NCI-H748 (cell line): Measurements from ENCODE around the gene TBC1D24.
A peak's percentile ranks its signal among the peaks of the same experiment; 100 is the strongest.

Experiments
- DNase-seq: peaks from one replicate; lab custom pipeline; 2025; ENCODE audit not compliant: unreplicated experiment; lab: John Stamatoyannopoulos, UW

TBC1D24 gene

GRCh38 chr16:2497695-2498484 is 23.0 kb downstream of the TBC1D24 start:
- no peak for DNase-seq

- no peak for DNase-seq
Measured at GRCh38 chr16:2498531-2499253, 23.8 kb downstream of the TBC1D24 start.

- DNase-seq, result no peak
Measured at GRCh38 chr16:2499454-2499853, 24.5 kb downstream of the TBC1D24 start.

DNA sequence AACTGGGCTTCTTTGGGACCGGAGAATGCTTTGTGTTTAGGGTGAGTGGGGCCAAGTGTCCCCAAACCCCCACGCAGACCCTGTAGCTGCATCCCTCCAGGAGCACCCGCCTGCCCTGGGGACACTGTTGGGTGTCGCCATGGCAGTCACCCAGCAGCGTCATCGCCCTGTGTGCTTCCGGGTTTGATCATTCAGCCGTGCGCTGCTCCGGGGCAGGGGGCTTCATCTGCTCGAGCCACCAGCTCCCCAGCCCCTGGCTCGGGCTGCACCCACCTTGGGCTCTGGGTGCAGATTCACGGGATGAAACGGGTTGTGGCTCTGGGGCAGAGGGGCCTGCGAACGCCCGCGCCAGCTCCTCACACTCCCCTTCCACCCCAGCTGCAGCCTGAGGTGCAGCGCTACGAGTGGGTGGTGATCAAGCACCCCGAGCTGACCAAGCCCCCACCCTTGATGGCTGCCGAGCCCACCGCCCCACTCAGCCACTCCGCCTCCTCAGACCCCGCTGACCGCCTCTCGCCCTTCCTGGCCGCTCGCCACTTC is 25.0 kb downstream of the TBC1D24 start:
- DNase-seq, result no peak

GRCh38 chr16:2500430-2500917 is 25.5 kb downstream of the TBC1D24 start:
- DNase-seq, result no peak

DNA sequence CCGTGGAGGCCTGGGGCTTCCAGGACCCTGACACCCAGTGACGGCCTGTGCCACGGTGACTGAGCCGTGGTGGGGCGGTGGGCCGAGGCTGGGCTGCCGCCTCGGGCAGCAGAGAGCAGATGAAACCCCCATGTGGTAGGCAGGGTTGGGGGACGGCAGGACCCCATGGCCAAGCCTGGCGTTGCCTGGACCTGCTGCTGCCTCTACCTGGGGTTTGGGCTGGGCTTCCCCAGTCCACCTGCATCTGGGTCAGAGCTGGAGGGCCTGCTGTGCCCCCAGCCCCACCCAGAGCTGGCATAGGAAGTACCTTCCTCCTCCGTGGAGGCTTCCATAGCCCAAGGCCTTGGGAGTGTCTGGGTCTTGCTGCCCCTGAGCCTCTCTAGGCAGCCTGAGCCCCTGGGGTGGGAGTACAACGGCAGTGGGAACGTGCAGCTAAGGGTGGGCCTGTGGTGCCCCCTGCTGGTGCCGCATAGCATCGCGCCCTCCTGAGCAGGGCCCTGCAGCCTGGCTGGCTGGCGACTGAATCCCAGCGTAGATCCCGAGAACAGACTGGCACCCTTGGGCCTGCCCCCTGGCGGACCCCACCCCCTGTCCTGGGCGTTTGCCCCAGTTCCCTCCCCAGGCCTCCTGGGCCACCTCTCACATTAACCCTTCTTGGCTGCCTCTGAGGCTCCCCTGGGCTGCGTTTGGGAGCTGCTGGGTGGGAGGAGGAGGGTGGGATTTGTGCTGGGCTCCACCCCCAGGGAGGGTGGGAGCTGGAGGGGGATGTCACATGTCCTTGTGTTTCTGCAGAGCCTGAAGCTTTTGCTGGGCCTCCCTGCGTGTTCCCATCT is 26.2 kb downstream of the TBC1D24 start:
- DNase-seq, result peak; percentile 67

DNA sequence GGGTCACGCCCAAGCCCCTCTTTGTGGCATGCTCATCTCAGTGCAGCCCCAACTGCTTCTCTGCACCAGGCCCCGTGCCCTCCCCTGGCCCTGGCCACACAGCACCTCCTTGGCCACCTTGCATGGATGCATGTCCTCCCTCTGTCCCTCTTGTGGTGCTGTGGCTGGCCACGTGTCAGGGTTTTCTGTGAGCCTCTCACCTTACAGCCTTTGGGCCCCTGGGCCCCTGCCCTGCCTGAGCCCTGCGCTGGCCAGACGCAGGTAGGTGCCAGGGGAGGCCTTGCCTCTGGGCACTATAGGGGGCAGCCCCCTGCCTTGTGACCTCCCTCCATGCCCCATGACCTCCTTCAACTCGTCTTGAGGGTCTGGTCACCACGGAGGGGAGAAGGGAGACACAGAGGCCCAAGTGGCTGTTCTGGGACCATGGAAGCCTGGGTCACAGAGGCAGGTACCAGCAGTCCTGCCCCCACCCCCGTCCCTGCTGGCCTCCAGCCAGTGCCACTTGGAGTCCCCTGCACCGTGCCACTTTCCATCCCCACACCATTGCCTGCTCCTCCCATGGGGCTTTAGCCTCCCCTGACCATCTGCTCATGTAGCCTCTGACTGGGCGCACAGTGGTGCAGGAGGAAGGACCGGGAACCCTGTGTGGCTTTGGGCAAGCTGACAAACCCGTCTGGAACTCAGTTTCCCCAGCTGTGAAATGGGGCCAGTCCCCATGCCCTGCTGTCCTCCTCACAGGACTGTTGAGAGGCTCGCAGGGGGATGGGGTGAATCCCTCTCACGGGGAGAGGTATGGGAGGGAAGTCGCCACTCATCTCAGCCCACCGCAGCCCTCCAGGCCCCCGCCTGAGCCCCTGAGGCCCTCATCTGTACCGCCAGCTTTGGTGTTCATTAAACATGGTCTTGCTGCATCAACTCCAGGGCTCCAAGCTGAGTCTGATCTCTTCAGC is 27.3 kb downstream of the TBC1D24 start:
- no peak for DNase-seq

- DNase-seq, result no peak
Measured at GRCh38 chr16:2505695-2506094, 30.8 kb downstream of the TBC1D24 start.

GRCh38 chr16:2507052-2507659 is 32.2 kb downstream of the TBC1D24 start:
- no peak for DNase-seq

- no peak for DNase-seq
Measured at GRCh38 chr16:2507665-2508064, 32.7 kb downstream of the TBC1D24 start.

DNA sequence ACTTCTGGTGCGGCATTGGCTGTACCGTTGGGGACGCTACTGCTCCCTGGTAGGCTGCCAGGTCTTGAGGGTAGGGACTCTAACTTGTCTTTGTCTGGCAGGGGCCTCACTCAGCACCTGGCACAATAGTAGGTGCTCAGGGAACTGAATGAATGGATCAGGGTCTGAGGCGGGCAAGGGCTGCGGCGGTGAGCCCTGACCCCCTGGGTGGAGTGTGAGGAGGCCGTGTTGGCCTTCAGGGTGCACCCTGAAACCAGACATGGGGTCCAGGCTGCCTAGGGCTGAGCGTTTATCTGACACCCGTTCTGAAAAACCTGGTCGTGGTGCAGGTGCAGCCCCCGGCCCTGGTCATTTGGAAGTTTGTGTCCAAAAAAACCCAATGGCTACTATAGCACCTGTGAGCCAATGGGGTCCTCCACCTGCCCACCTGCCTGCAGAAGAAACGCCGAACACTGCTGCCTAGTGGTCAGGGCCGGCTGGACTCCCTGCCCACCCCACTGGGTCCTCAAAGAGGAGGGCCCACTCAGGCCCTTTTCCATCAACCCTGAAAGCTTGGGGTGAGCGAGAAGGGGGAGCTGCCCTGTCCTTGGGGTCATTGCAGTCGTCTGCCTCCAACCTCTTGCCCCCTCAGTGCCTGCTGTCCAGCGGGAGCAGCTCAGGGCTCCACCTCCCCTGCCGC is 33.9 kb downstream of the TBC1D24 start:
- DNase-seq, result no peak

GRCh38 chr16:2511128-2511800 is 36.3 kb downstream of the TBC1D24 start:
- no peak for DNase-seq

DNA sequence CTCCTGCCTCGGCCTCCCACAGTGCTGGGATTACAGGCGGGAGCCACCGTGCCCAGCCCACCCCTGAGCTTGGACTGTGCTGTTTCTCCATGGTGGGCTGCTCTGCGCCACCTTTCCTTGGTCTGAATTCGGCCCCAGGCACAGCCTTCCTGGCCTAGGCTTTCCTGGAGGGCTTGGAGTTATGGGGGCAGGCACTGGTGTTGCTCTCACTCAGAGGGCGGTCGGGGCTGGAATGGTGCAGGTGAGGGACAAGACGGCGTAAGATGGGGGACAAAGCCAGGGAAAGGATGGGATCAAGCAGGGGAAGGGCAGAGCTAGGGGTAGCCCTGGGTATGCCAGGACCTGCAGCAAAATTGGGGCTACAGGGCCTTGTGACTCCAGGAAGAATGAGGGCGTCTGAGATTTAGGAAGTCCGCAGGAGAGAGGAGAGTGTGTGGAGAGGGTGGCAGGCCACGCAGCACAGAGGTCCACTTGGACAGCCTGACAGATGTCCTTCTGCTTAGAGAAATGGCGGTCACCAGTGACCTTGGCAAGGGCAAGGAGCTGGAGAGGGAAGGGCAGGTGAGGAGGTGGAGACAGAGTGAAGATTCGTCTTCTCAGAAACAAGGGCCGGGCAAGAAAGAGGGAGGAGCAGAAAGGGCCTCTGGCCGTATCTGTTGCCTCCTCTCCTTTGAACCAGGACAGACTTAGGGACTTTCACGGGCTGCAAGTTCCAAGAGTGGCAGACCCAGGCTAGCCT is 37.2 kb downstream of the TBC1D24 start:
- DNase-seq, result no peak

DNA sequence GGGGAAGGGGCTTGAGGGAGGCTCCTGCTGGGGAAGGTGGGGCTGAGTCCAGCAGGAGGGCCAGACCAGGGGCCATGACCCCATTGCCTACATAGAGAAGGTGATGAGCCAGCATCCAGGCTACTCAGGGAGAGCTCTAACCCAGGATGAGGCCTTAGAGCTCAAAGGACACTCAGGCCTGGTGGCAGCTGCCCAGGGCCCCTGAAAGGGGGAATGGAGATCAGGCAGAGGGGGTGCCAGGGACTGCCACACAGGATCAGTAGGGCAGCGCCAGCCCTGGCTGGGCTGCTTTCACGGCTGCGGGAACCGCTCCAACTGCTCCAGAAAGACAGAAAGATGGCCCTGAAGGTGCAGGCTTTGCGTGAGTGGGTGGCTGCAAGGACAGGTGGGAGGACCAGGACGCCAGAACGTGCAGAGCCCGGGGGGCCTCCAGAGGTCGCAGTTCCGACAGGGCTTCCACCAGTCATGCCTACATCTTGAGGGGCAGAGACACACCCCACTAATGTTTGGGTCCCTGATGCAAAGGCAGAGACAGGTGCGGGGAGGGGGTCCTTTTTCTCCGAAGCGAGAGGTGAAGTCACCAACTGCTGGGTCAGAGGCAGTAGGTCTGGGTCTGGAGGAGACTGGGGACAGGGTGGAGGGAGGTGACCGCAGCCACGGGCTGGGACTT is 37.9 kb downstream of the TBC1D24 start:
- DNase-seq, result peak; percentile 25

DNA sequence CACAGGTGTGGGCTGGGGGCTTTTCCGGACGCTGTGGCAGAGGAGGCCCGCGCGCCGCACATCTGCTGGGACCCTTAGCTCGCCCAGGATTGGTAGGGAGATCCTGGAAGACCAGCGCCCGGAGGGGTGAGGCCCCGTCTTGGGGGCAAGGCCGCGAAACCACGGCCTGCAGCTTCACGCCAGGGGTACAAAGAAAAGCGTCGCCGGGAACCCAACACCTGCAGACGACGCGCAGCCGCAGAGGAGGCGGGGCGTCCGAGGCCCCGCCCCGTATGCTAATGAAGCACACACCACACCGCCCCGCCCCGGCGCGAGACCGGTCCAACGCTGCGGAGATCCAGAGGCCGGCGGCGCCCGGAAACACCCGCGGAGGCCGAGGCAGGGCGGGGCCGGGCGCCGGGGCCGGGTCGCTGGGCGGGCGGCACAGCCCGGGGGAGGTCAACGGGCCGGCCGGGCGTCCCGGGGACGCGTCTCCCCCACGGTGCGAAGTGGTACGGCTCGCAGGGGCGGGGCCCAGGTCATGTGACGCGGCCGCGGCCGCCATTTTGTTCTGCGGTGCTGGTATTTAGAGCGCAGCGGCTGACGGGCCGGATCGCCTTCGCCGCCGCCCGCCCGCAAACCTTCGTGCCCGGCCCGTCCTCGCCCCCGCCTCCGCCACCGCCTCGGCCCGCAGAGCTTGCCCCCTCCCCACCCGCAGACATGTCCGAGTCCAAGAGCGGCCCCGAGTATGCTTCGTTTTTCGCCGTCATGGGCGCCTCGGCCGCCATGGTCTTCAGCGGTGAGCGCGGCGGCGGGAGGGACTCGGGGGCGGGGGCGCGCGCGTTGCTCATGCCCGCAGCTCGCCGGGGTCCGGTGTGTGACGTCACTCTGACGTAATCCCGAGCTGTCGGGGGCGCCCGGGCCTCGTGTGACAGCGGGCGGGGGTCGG is 38.7 kb downstream of the TBC1D24 start, which contains the start of gene ATP6V0C:
TSS of gene ATP6V0C (plus strand) at position 548 of the 928 bp plus-strand sequence. CDS start at position 700, 152 bp downstream.
- DNase-seq, result peak; percentile 92
